OCI-LY7 (cell line): Measurements from ENCODE around the gene PDCD5.

Source experiments
- CTCF ChIP-seq: fragments of 200-600 bp; sonication (generic); conservative IDR thresholded peaks from 2 replicates; pipeline ENCODE4 v1.5.1; 2014; ENCODE audit warnings: mild to moderate bottlenecking, antibody characterized with exemption, low read length, moderate library complexity, mixed read lengths
- EZH2phosphoT487 ChIP-seq: fragments of 200-600 bp; sonication (generic); IDR thresholded peaks from 2 replicates; pipeline ENCODE4 v1.6.1; 2018; ENCODE audit warnings: low read depth, borderline replicate concordance, mild to moderate bottlenecking, mixed run types, antibody characterized with exemption, low read length, moderate library complexity, mixed read lengths

GRCh38 chr19:32626969-32627368 lies 46.0 kb downstream of the PDCD5 start:
- no peak for TF ChIP-seq CTCF
- TF ChIP-seq EZH2phosphoT487: no peak
